NK-92 treated with Interleukin-12 subunit alpha and Interleukin-12 subunit beta, amount 100 ng/mL, for 24 hours (cell line): ENCODE results near the gene PACS1.

ENCODE experiments used
- DNase-seq: peaks from one replicate; lab custom pipeline; 2025; lab: John Stamatoyannopoulos, UW

Gene PACS1

DNA sequence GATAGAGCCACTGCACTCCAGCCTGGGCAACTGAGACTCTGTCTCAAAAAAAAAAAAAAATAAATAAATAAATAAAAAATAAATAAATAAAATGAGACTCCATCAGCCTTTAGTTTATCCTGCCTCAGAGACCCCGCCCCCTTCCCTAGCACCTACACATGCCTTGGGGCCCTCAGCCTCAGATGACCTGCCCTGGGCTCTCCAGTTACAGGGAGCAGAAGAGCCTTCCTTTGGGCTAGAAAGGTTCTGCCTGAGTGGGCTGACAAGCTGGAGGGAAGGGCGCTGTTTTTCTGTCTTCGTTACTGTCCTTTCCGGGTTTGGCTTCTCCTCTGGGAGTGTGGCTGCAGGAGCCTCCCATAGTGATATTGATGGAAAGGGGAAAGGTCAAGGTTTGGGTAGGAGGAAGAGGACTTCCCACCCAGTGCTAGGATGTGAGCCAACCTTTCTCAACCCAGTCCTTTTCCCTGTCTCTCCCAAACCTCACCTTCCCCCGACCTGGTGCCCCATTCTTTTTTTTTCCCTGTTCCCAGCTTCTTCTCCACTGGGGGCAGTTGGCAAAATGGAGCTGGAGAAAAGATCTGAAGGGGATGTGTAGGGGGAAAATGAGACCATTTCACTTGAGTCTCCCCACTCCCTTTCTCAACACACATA, 19.4 kb upstream of the PACS1 start:
- no peak for DNase-seq

DNA sequence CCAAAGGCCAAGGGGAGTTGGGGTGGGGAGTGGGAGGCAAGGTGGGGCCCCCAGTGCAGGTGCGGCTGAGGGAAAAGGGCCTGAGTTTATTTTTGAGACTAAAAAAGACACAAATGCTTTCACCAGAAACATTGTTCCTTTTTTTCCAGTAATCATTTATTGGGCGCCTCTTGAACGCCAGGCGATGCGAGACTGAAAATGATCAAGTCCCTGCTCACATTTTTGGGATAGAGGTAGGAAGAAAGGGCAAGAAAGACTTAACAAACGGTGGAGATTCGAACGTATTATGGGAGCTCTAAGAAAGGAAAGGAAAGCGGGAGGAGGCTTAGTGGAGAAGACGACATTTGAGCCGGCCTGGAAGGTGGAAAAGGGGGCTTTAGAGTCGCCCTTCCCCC, 18.7 kb upstream of the PACS1 start:
- DNase-seq: no peak

DNA sequence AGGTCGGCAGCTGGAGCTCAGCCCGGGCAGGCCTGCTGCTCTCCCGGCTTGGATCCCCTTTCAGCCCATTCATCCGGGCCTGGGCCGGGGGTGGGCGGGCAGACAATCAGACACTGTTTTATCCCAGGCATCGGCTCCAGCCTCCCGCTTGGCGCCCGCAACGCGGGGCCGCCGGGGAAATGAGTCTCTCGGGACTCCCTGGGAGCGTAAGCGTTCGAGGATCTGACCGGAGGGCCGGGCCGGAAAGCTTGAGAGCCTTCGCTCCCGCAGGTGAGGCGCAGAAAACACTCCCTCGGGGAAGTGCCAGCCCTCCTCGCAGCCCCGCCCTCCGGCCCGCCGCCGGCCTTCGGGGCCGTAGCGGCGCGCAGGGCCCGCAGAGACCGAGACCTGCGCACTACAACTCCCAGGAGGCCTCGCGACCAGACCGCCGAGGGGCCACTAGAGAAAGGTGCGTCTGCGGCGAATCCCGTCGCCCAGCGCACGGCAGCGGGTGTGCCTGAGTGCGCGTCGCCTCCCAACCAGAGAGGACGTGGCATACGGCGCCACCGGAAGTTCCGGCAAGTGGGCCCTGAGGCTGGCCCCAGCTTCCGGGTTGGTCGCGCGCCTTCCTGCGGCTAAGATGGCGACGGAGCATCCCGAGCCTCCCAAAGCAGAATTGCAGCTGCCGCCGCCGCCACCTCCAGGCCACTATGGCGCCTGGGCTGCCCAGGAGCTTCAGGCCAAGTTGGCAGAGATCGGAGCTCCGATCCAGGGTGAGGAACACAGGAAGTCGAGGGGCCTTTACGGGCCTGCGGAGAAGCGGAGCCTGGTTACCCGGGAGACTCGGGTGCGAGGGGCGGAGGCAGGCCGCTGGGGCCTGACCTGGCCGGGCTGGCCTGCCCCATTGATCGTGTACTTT, 18.1 kb upstream of the PACS1 start, which contains the start of gene SF3B2:
Gene SF3B2 (plus strand): TSS at position 599 of the 898 bp plus-strand sequence. CDS start 21 bp downstream, at position 620.
- peak; percentile 98 for DNase-seq

DNA sequence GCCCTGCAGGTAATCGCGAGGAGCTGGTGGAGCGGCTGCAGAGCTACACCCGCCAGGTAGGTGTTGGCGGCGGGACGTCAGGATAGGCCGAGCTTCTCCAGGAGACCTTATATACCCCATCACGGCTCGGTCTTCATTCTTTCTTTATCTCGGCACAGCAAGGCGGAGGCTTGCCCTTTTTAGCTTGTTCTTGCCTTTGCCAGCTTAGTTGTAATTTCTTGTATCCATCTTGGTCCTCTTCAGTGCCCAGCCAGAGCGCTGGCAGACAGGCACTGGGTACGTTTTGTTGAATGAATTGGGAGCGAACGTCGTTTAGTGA, 17.4 kb upstream of the PACS1 start:
- no peak for DNase-seq

DNA sequence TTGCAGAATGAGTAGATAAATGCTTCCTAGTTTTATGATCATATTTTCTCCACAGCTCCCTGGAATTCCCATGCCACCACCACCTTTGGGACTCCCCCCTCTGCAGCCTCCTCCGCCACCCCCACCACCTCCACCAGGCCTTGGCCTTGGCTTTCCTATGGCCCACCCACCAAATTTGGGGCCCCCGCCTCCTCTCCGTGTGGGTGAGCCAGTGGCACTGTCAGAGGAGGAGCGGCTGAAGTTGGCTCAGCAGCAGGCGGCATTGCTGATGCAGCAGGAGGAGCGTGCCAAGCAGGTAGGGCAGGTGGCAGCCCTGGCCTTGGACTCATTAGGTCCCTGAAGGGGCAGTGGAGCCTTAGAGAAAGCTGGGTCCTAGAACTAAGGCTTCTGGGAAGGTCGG, 15.1 kb upstream of the PACS1 start:
- no peak for DNase-seq

DNA sequence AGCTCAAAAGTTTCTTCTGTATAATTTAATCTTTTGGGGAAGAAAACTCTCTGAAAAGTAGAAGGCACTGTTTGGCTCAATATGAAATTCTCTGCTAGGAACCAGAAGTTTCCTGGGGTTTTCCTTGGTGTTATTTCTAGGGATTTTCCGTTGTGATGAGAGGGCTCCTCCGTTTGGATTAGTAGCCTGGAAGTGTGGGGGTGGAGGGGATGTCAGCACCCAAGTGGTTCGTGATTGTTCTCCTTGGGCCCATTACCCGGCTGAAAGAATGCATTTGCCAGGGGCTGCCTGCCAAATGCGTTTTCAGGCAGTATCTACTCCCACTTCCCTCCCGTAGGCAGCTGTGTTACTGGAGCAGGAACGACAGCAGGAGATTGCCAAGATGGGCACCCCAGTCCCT, 13.6 kb upstream of the PACS1 start:
- no peak for DNase-seq

DNA sequence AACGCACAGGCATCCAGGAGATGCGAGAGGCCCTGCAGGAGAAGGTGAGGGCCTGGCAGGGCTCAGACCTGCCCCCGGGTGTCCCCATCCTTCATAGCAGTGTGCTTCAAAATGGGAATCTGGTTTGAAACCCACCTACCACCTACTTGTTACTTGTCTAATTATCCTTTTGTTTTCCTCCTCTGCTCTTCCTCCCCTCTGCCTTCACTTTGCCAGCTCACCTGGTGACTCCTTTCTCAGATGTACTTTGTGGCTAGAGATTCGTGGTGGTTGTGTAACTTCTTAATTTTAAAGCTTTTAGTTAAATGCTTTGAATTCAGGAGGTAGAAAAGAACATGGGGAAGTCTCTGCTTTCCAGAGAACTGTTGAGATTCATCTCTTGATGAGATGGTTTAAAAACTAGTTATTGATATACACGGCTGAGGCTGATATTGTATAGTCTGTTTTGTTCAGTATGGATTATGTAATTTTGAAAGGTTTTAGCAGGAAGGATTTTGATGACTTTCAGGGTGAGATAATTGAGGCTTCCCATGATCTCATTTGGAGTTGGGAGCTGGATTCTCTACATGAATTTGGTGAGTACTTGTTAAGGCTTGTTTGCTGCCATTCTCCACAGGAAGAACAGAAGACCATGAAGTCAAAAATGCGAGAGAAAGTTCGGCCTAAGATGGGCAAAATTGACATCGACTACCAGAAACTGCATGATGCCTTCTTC, 9.9 kb upstream of the PACS1 start:
- DNase-seq: no peak

DNA sequence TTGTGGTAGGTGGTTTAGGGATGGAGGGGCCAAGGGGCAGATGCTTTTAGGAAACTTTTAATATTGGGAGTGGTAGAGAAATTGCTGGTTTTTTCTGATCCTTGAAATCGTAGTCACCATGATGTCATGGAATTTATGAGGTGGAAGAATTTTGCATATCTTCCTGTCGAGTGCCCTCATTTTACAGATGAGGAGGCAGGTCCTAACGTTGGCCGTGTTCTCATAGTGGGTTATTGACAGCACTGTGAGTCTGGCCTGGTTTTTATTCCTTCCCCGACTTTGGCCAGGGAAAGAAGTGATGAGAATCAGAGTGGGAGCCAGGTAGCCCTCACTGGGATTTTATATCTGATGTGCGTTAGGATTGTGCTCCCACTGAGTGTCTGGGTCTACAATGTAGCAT, 8.8 kb upstream of the PACS1 start:
- DNase-seq: no peak

DNA sequence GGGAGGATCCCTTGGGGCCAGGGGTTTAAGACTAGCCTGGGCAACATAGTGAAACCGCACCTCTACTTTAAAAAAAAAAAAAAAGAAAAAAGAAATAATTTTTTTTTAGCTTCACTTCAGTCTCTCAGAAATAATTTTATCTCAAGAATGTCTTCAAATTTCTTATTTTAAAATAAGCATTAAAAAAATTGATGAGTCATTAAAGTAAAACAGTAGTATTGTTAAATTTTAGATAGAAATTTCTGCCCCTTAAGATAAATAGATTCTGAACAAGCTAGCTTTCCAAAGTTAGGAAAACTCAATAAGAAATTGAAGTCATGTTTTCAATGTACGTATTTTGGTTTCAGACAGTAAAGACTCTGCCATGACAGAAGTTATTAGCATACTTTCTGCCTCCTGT, 7.7 kb upstream of the PACS1 start:
- DNase-seq: no peak

DNA sequence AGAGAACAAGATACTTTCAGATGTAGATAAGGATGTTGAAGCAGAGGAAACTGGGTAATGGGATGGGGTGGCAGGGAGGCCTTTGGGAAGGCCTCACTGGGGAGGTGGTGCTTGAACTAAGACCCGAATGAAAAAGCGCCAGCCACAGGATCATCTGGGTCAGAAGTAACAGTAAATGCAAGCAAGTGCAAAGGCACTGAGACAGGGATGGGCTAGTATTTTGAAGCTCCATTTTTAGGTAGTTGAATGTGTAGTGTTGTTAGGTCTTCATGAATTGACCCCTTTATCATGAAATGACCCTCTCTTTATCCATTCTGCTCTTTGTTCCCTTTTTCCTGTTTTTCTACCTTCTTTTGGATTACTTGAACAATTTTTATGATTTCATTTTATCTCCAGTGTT, 6.2 kb upstream of the PACS1 start:
- no peak for DNase-seq

DNA sequence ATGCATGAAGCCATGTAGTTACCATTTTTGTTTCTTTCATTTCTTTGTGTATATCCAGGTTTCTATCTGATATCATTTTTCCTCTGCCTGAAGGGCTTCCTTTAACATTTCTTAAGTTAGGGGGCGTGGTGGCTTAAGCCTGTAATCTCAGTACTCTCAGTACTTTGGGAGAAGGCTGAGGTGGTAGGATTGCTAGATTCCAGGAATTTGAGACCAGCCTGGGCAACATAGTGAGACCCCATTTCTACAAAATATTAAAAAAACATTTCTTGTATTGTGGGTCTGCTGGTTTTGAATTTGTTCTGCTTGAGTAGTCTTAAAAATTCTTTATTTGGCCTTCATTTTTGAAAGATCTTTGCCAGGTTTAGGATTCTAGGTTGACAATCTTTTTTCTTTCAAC, 5.5 kb upstream of the PACS1 start:
- no peak for DNase-seq

DNA sequence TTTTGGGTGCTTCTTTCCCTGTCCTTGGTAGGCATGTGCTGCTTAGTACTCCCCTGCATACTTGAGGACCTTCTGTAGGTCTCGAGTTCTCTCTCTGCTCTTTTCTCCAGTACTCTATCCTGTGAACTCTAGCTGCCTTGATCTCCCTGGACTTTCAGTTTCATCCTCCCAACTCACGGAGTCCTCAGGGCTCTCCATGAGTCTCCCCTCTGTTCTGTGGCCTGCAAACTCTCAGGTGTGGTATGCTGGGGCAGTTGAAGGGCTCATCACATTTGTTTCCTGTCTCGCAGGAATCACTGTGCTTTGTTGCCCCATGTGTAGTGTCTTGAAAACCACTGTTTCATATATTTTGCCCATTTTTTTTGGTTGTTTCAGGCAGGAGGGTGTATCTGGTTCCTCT, 3.3 kb upstream of the PACS1 start:
- DNase-seq: no peak

DNA sequence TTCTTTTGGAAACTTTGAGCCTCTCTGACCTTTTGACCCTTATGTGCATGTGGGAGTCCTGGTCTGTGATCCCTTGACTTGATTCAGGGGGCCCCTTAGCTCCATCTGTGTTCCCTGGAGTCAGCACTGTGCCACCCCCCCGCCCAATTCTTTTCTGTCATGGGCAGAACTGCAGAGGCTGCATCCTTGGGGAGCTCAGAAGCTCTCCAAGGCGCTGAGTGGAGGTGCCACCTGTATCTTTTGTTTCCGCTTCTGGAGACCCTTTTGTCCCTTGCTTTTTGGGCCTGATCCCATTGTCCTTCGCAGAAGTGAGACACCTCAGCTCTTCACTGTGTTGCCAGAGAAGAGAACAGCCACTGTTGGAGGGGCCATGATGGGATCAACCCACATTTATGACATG, 2.4 kb upstream of the PACS1 start:
- no peak for DNase-seq

DNA sequence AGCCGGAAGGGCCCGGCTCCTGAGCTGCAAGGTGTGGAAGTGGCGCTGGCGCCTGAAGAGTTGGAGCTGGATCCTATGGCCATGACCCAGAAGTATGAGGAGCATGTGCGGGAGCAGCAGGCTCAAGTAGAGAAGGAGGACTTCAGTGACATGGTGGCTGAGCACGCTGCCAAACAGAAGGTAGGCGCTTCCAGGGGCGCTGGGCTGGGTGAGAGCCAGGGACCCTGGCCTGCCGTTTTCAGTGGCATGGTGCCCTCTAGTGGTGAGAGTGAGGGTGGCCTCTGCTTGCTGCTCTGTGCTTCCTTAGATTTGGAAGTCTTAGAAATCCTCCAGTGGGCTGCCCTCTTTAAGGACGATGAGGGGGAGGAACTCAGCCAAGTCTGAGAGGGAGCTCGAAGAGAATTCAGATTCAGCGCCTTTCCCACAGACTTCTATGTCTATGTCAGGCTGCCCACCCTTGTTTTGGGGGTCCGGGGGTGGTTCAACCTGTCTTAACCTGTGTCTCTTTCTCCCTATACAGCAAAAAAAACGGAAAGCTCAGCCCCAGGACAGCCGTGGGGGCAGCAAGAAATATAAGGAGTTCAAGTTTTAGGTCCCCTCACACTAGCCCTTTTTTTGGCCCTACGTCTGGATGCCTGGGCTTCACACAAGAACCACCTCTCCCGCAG, 1.8 kb upstream of the PACS1 start:
- peak; percentile 40 for DNase-seq

DNA sequence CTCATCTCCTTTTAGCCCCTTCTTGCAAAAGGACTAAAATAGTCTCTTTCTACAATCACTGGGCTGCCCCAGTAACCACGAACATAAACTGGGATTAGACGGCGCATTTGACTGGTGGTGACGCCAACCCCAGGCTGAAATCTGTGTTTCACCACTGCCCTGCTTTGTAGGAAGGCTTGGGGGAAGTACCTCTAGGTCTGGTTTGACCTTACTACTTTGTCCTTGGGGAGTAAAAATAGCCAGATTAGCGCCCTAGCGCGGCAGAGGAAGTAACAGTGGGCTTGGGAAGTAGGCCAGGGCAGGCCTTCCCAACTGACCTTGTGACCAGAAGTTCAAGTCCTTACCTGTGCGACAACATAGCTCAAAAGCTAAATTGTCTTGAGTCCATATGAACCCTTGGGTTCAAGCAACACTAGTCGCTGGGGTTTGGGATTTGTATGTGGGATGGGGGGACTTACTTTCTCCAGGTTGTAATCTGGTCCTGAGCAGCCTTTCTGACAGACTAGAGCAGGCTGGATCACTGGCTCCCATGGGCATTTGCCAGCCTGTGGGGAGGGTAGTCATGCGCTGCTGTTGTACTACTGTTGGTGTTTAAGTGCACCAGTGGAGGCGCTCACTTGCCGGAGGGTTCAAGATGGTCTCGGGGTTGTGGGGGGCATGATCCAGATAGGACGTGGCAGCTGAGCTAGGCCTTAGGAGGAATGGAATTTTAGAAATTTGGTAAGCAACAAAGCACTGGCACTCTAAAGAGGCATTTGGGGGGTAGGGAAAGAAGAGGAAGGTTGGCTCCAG, 953 bp upstream of the PACS1 start:
- DNase-seq: no peak

DNA sequence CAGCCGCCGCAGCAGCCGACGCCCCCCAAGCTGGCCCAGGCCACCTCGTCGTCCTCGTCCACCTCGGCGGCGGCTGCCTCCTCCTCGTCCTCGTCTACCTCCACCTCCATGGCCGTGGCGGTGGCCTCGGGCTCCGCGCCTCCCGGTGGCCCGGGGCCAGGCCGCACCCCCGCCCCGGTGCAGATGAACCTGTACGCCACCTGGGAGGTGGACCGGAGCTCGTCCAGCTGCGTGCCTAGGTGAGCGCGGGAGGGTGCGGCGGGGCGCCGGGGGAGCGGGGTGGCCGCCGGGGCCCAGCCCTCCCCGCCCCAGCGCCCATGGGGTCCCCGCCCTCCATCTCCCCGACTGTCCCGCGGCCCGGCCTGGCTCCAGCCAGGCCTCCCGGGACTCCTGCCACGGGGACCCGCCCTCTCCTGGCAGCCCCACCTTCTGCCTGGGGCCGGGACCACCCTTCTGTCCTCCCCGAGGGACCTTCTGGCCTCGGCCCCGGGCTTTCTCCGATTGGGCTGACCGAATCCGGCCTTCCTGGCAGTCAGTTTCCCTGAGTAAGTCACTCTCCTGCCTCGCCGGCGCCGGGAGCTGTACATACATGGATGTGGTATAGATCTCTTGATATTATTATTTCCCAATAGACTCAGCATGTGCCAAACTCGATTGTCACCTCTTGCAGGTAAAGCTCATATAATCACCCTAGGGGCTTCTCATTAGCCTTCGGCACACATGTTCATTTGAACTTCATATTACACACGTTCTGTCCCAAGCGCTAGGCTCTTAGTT, 720 bp downstream of the PACS1 start:
- no peak for DNase-seq

DNA sequence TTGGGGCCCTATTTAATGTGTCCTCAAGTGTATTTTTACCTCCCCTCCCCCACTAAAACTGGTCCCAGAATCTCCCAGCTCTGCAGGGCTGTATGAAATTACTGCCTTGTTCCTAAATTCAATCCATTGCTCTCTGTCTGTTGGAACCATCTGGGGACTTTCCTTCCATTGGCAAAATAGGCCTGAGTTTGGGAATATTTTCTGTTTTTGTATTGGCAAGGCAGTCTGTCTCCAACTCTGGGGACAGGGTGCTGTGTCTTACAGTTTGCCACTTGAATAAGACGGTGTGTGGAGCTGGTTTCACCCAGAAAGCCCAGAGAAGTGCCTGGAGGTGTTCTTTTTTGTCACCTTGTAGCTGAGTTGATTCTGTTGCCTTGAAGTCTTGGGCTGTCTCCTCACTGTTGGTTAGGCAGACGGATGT, 1.3 kb downstream of the PACS1 start:
- DNase-seq: no peak

DNA sequence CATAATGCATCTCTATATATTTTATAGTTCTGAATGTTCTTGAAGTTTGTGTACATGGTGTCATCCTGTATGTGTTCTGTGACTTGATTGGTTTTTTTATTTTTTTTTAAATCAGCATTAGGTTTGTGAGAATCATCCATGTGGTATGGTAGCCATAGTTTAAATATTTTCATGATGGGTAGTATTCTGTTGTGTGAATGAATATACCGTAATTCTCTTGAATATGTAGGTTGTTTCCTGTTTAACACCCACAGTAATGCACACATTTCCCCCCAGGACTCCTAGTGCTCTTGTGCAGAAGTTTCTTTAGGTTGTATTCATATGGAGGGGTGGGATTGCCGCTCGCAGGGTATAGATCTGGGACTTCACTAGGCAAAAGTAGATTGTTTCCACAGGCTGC, 2.0 kb downstream of the PACS1 start:
- no peak for DNase-seq

DNA sequence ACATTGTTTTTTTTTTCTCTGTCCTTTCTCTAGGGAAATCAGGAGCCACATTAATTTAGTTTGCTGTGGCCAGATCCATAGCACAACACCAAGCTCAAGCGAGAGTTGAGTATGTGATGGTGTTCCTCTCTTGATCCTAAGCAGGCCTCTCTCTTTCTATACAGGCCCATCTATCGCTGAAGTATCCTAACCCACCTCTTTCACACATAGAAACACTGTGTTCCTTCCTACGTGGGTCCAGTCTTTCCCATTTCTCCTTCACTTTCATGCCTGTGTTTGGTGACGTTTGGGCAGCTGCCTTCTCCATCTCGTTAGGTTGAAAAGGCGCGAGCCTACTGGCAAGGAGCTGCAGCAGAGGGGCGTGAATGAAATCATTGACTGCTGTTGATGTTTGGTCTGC, 2.4 kb downstream of the PACS1 start:
- DNase-seq: no peak

DNA sequence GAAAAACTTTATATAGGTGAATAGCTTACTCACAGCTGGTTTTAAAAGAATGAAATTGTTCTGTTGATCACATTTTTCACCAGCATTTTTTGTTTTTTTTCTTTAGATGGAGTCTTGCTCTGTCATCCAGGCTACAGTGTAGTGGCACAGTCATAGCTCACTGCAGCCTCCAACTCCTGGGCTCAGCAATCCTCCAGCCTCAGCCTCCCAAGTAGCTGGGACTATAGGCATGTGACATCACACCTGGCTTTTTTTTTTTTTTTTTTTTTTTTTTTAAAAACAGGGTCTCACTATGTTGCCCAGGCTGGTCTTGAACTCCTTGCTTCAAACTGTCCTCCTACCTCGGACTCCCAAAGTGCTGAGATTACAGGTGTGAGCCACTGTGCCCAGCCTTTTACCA, 3.6 kb downstream of the PACS1 start:
- DNase-seq: no peak

DNA sequence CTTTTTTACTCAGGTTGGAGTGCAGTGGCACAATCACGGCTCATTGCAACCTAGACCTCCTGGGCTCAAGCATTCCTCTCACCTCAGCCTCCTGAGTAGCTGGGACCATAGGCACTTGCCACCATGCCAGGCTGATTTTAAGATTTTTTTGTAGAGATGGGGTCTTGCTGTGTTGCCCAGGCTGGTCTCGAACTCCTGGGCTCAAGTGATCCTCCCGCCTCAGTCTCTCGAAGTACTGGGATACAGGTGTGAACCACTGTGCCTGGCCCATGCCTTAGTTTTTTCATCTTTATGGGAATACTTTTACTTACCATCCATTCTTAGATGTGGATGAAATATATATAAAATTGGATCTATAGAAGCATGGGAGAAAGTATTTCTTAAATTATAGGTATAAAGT, 5.2 kb downstream of the PACS1 start:
- no peak for DNase-seq
